ENCODE results near the gene WNK2.
A peak's percentile ranks its signal among the peaks of the same experiment; 100 is the strongest.
"Not testable (repeated sequence)": the region's sequence is repeated elsewhere in the genome, so short reads cannot be mapped to it uniquely, and the experiment has no call there.

WNK2 gene

GRCh38 chr9:93326056-93326455, 142.1 kb downstream of the WNK2 start:
- no peak overlapping the region for H3K4me3 ChIP-seq (ENCODE audit: severe bottlenecking)

GRCh38 chr9:93326654-93327053, 142.7 kb downstream of the WNK2 start:
- TF ChIP-seq CTCF (IDR thresholded peaks at IDR 0.05; ENCODE audit: poor library complexity, severe bottlenecking) = no peak
- ATAC-seq (ENCODE audit: low read depth) (no peak), DNase-seq (ENCODE audit: low spot score) (peak; percentile 24)
- Histone ChIP-seq H3K4me3 (ENCODE audit: severe bottlenecking) (no peak overlapping the region), H3K27me3 (ENCODE audit: insufficient read depth, poor library complexity, severe bottlenecking) (no peaks in the 10 kb centered on the region), H3K4me1 (ENCODE audit: insufficient read depth, poor library complexity, severe bottlenecking) (no peaks in the 10 kb centered on the region), H3K36me3 (ENCODE audit: low read depth) (no peaks in the 10 kb centered on the region), H3K27ac (ENCODE audit: poor library complexity, severe bottlenecking) (no peak overlapping the region), H3K9me3 (ENCODE audit: severe bottlenecking) (no peaks in the 10 kb centered on the region)

More at GRCh38 chr9:93326056-93326455, 142.1 kb downstream of the WNK2 start:
- Histone ChIP-seq H3K36me3 (ENCODE audit: low read depth) (no peaks in the 10 kb centered on the region), H3K27ac (ENCODE audit: poor library complexity, severe bottlenecking) (no peak overlapping the region), H3K4me1 (ENCODE audit: insufficient read depth, poor library complexity, severe bottlenecking) (no peaks in the 10 kb centered on the region), H3K27me3 (ENCODE audit: insufficient read depth, poor library complexity, severe bottlenecking) (no peaks in the 10 kb centered on the region), H3K9me3 (ENCODE audit: severe bottlenecking) (no peaks in the 10 kb centered on the region)
- ATAC-seq (ENCODE audit: low read depth) = peak; percentile 51; the same call in 1 of the 3 replicates
- no peak for TF ChIP-seq CTCF (IDR thresholded peaks at IDR 0.05; ENCODE audit: poor library complexity, severe bottlenecking)
- no peak for DNase-seq (ENCODE audit: low spot score)

GRCh38 chr9:93329629-93330280, 145.8 kb downstream of the WNK2 start:
- TF ChIP-seq CTCF (IDR thresholded peaks at IDR 0.05; ENCODE audit: poor library complexity, severe bottlenecking) = no peak
- Histone ChIP-seq H3K4me3 (ENCODE audit: severe bottlenecking) (no peak overlapping the region), H3K27me3 (ENCODE audit: insufficient read depth, poor library complexity, severe bottlenecking) (no peaks in the 10 kb centered on the region), H3K27ac (ENCODE audit: poor library complexity, severe bottlenecking) (no peak overlapping the region), H3K36me3 (ENCODE audit: low read depth) (no peaks in the 10 kb centered on the region), H3K9me3 (ENCODE audit: severe bottlenecking) (no peaks in the 10 kb centered on the region), H3K4me1 (ENCODE audit: insufficient read depth, poor library complexity, severe bottlenecking) (no peaks in the 10 kb centered on the region)
- ATAC-seq (ENCODE audit: low read depth) (peak; percentile 62), DNase-seq (ENCODE audit: low spot score) (no peak)

GRCh38 chr9:93332317-93332716, 148.4 kb downstream of the WNK2 start:
- Histone ChIP-seq H3K9me3 (ENCODE audit: severe bottlenecking) (no peaks in the 10 kb centered on the region), H3K4me1 (ENCODE audit: insufficient read depth, poor library complexity, severe bottlenecking) (no peaks in the 10 kb centered on the region), H3K27ac (ENCODE audit: poor library complexity, severe bottlenecking) (no peak overlapping the region), H3K36me3 (ENCODE audit: low read depth) (no peaks in the 10 kb centered on the region), H3K4me3 (ENCODE audit: severe bottlenecking) (no peak overlapping the region), H3K27me3 (ENCODE audit: insufficient read depth, poor library complexity, severe bottlenecking) (no peaks in the 10 kb centered on the region)
- TF ChIP-seq CTCF (IDR thresholded peaks at IDR 0.05; ENCODE audit: poor library complexity, severe bottlenecking) = no peak
- ATAC-seq (ENCODE audit: low read depth) (no peak), DNase-seq (ENCODE audit: low spot score) (no peak)

- Histone ChIP-seq H3K27ac (ENCODE audit: poor library complexity, severe bottlenecking) (no peak overlapping the region), H3K4me1 (ENCODE audit: insufficient read depth, poor library complexity, severe bottlenecking) (no peaks in the 10 kb centered on the region), H3K9me3 (ENCODE audit: severe bottlenecking) (no peaks in the 10 kb centered on the region), H3K4me3 (ENCODE audit: severe bottlenecking) (no peak overlapping the region), H3K36me3 (ENCODE audit: low read depth) (no peaks in the 10 kb centered on the region), H3K27me3 (ENCODE audit: insufficient read depth, poor library complexity, severe bottlenecking) (no peaks in the 10 kb centered on the region)
- DNase-seq (ENCODE audit: low spot score) (no peak), ATAC-seq (ENCODE audit: low read depth) (no peak)
- TF ChIP-seq CTCF (IDR thresholded peaks at IDR 0.05; ENCODE audit: poor library complexity, severe bottlenecking) = no peak
Measured at GRCh38 chr9:93336720-93337119, 152.8 kb downstream of the WNK2 start.

GRCh38 chr9:93338196-93338595, 154.3 kb downstream of the WNK2 start:
- H3K4me3 ChIP-seq (ENCODE audit: severe bottlenecking); H3K9me3 ChIP-seq (ENCODE audit: severe bottlenecking); H3K27me3 ChIP-seq (ENCODE audit: insufficient read depth, poor library complexity, severe bottlenecking); H3K36me3 ChIP-seq (ENCODE audit: low read depth); H3K27ac ChIP-seq (ENCODE audit: poor library complexity, severe bottlenecking); H3K4me1 ChIP-seq (ENCODE audit: insufficient read depth, poor library complexity, severe bottlenecking); ATAC-seq (ENCODE audit: low read depth); DNase-seq (ENCODE audit: low spot score): not testable (repeated sequence)
